Measurements from ENCODE around the gene HMGN3. TPM values are rescaled to one million over a fixed set of nuclear protein-coding genes. Genes with fewer than 3 reads are reported as not detected.

Gene HMGN3
- total RNA-seq, 1 experiment from 2014 or later = 151 TPM

- DNase-seq (ENCODE audit: low spot score) (no peak), ATAC-seq (no peak)
- H3K36me3 Mint-ChIP-seq = peaks cover 28% of the 10 kb centered on the region
- no peak overlapping the region for H3K4me3 Mint-ChIP-seq
- TF ChIP-seq STAT6 (CRISPR knock-in tag; conservative IDR thresholded peaks at IDR 0.05; ENCODE audit: low read depth) = no peak
- TF ChIP-seq NR2C2 (CRISPR knock-in tag; IDR thresholded peaks at IDR 0.05) = no peak
- TF ChIP-seq AFF4 (CRISPR knock-in tag; IDR thresholded peaks at IDR 0.05; ENCODE audit: borderline replicate concordance) = no peak
- TF ChIP-seq IRF2 (CRISPR knock-in tag; IDR thresholded peaks at IDR 0.05; ENCODE audit: borderline replicate concordance, low read depth) = no peak
- TF ChIP-seq ZNF512 (CRISPR knock-in tag; IDR thresholded peaks at IDR 0.05; ENCODE audit: borderline replicate concordance) = no peak
- TF ChIP-seq TEAD1 (CRISPR knock-in tag; IDR thresholded peaks at IDR 0.05) = no peak
- TF ChIP-seq NFYB (CRISPR knock-in tag; conservative IDR thresholded peaks at IDR 0.05; ENCODE audit: low read depth) = no peak
- TF ChIP-seq ZNF281 (CRISPR knock-in tag; IDR thresholded peaks at IDR 0.05) = no peak
- no peak for TF ChIP-seq GABPB1 (CRISPR knock-in tag; IDR thresholded peaks at IDR 0.05)
- peak overlapping the region; percentile 49 for H3K27ac Mint-ChIP-seq
- ChIA-PET CTCF (no interaction called here), POLR2A (no interaction called here)
- peaks cover 33% of the 10 kb centered on the region for H3K4me1 Mint-ChIP-seq
- H3K27me3 Mint-ChIP-seq (ENCODE audit: low read depth) = no peaks in the 10 kb centered on the region
- H3K9me3 Mint-ChIP-seq = peaks cover 9% of the 10 kb centered on the region
These were observed 19.2 kb downstream of the HMGN3 start for GRCh38 chr6:79215213-79215824.

- Mint-ChIP-seq H3K27ac (peak overlapping the region; percentile 56; the same call in 1 of the 2 replicates), H3K27me3 (ENCODE audit: low read depth) (no peaks in the 10 kb centered on the region), H3K36me3 (peaks cover 30% of the 10 kb centered on the region), H3K9me3 (no peaks in the 10 kb centered on the region), H3K4me1 (peaks cover 17% of the 10 kb centered on the region), H3K4me3 (no peak overlapping the region)
- ChIA-PET CTCF (interaction anchor here (1.2 kb wide), 1 partner anchor 219 kb away, joined by 3 read pairs; no protein-coding TSS in a partner anchor), POLR2A (no interaction called here)
- TF ChIP-seq MLX (CRISPR knock-in tag; IDR thresholded peaks at IDR 0.05) (no peak), ZBTB43 (CRISPR knock-in tag; IDR thresholded peaks at IDR 0.05) (no peak), USF1 (CRISPR knock-in tag; IDR thresholded peaks at IDR 0.05) (no peak), HMGA2 (CRISPR knock-in tag; IDR thresholded peaks at IDR 0.05) (peak; percentile 94), TP53 (CRISPR knock-in tag; IDR thresholded peaks at IDR 0.05) (no peak), ZNF396 (CRISPR knock-in tag; IDR thresholded peaks at IDR 0.05; ENCODE audit: borderline replicate concordance) (no peak)
- DNase-seq (ENCODE audit: low spot score) (no peak), ATAC-seq (peak; percentile 47; the same call in 1 of the 2 replicates)
These were observed 21.6 kb downstream of the HMGN3 start for GRCh38 chr6:79212859-79213258.
